ENCODE measurements around the gene CATSPERZ.

GRCh38 chr11:64258946-64259532 is 41.1 kb upstream of the CATSPERZ start:
- TF ChIP-seq, protein P1, sequence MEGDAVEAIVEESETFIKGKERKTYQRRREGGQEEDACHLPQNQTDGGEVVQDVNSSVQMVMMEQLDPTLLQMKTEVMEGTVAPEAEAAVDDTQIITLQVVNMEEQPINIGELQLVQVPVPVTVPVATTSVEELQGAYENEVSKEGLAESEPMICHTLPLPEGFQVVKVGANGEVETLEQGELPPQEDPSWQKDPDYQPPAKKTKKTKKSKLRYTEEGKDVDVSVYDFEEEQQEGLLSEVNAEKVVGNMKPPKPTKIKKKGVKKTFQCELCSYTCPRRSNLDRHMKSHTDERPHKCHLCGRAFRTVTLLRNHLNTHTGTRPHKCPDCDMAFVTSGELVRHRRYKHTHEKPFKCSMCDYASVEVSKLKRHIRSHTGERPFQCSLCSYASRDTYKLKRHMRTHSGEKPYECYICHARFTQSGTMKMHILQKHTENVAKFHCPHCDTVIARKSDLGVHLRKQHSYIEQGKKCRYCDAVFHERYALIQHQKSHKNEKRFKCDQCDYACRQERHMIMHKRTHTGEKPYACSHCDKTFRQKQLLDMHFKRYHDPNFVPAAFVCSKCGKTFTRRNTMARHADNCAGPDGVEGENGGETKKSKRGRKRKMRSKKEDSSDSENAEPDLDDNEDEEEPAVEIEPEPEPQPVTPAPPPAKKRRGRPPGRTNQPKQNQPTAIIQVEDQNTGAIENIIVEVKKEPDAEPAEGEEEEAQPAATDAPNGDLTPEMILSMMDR (IDR thresholded peaks at IDR 0.05; ENCODE audit: low read depth, low read length), result no peak
- no peak for TF ChIP-seq POLR2A (IDR thresholded peaks at IDR 0.05; ENCODE audit: extremely low read depth, insufficient read length)
